HepG2 (cell line): ENCODE data around the gene LDLR. TPM values are rescaled to one million over a fixed set of nuclear protein-coding genes. Genes with fewer than 3 reads are reported as not detected.

Experiments
- EEA1 ChIP-seq: sonication (generic); formaldehyde crosslinking; IDR thresholded peaks from 2 replicates; pipeline ENCODE4 v1.5.1; 2020; ENCODE audit warnings: mild to moderate bottlenecking, missing genetic modification reagents, borderline replicate concordance
- ELK4 ChIP-seq: sonication (generic); formaldehyde crosslinking; IDR thresholded peaks from 2 replicates; pipeline ENCODE4 v1.9.0; 2021; ENCODE audit warnings: missing genetic modification reagents, borderline replicate concordance
- HMGA1 ChIP-seq: sonication (generic); formaldehyde crosslinking; conservative IDR thresholded peaks from 2 replicates; pipeline ENCODE4 v1.4.0; 2020; ENCODE audit warnings: missing genetic modification reagents
- IKZF4 ChIP-seq: sonication (generic); formaldehyde crosslinking; IDR thresholded peaks from 2 replicates; pipeline ENCODE4 v1.5.1; 2020; ENCODE audit warnings: borderline replicate concordance, mild to moderate bottlenecking, low read depth, missing genetic modification reagents; ENCODE audit errors: not compliant biosample characterization
- NFE2L2 ChIP-seq: fragments of 150-350 bp; IDR thresholded peaks from 2 replicates; pipeline ENCODE4 v1.6.1; 2014; ENCODE audit warnings: low read length
- NR2F6 ChIP-seq, 2 experiments: IDR thresholded peaks; 2 replicates each; pipeline ENCODE4 v1.6.1; 2016; ENCODE audit warnings: antibody characterized with exemption in 1 of 2, mild to moderate bottlenecking in 1 of 2
- PRDM15 ChIP-seq: sonication (generic); formaldehyde crosslinking; IDR thresholded peaks from 2 replicates; pipeline ENCODE4 v1.4.0; 2020; ENCODE audit warnings: missing genetic modification reagents
- RFX1 ChIP-seq: fragments of 450-650 bp; IDR thresholded peaks from 2 replicates; pipeline ENCODE4 v1.6.1; 2017
- RFXANK ChIP-seq: IDR thresholded peaks from 2 replicates; pipeline ENCODE4 v1.6.1; 2016
- TBL1XR1 ChIP-seq: fragments of 150-350 bp; IDR thresholded peaks from 2 replicates; pipeline ENCODE4 v1.6.1; 2014; ENCODE audit warnings: borderline replicate concordance, low read length; ENCODE audit not compliant: partially characterized antibody
- THRA ChIP-seq: sonication (generic); formaldehyde crosslinking; IDR thresholded peaks from 2 replicates; pipeline ENCODE4 v1.4.0; 2020; ENCODE audit warnings: missing genetic modification reagents, borderline replicate concordance
- ZNF446 ChIP-seq: sonication (generic); formaldehyde crosslinking; IDR thresholded peaks from 2 replicates; pipeline ENCODE4 v1.5.0; 2020; ENCODE audit warnings: mild to moderate bottlenecking, missing genetic modification reagents
- ZNF484 ChIP-seq: sonication (generic); formaldehyde crosslinking; IDR thresholded peaks from 2 replicates; pipeline ENCODE4 v1.5.1; 2020; ENCODE audit warnings: mild to moderate bottlenecking, low read depth, missing genetic modification reagents, borderline replicate concordance
- ZNF766 ChIP-seq: sonication (generic); formaldehyde crosslinking; IDR thresholded peaks from 2 replicates; pipeline ENCODE4 v1.5.0; 2020; ENCODE audit warnings: missing genetic modification reagents, borderline replicate concordance
- ZNF850 ChIP-seq: sonication (generic); formaldehyde crosslinking; conservative IDR thresholded peaks from 2 replicates; pipeline ENCODE4 v1.9.0; 2021; ENCODE audit warnings: mild to moderate bottlenecking, missing genetic modification reagents
- polyA plus RNA-seq, 8 experiments: library from polyadenylated mRNA; depleted of rRNA in 3 of 8; stranded (reverse) in 7 of 8; unstranded in 1 of 8; fragments of >200 nt; fragmentation: Illumina TruSeq in 4 of 8; extraction: Trizol in 4 of 8; gene quantifications; 2 replicates each; pipeline versions ENCODE4 v1.2.1 to v1.2.3, GENCODE V29; 2011 to 2016; ENCODE audit warnings: low read depth in 4 of 8, missing spikeins in 1 of 8, mixed read lengths in 1 of 8; ENCODE audit not compliant: insufficient read depth in 1 of 8
- total RNA-seq, 5 experiments: library from RNA; depleted of rRNA; stranded (reverse); fragments of >200 nt; fragmentation: Illumina TruSeq; extraction: Trizol; gene quantifications; 2 replicates each; pipeline ENCODE4 v1.2.3, GENCODE V29; 2016; ENCODE audit warnings: low read depth in 1 of 5
- TF ChIP-seq, protein P1 (sequence below): sonication (generic); formaldehyde crosslinking; conservative IDR thresholded peaks from 2 replicates; pipeline ENCODE4 v1.8.0; 2022; ENCODE audit warnings: low read depth, missing genetic modification reagents
- TF ChIP-seq, protein P2 (sequence below): sonication (generic); formaldehyde crosslinking; IDR thresholded peaks from 2 replicates; pipeline ENCODE4 v1.4.0; 2020; ENCODE audit warnings: missing genetic modification reagents, mild to moderate bottlenecking, borderline replicate concordance

The LDLR gene
- total and polyA plus RNA-seq, 2 of the 13 experiments (the other 11 are each of a cell fraction or from before 2014, with no cell fraction given) = 51.6 to 92.5 TPM

GRCh38 chr19:11088506-11089253 lies 583 bp upstream of the LDLR start (continued):
- TF ChIP-seq PRDM15 (0 out of 2 replicates have a peak, but pooled peaks have one; percentile 16), ZNF850 (CRISPR knock-in tag) (no peak), RFX1 (no peak), HMGA1 (CRISPR knock-in tag) (no peak), EEA1 (no peak), NR2F6 (IDR thresholded peaks at IDR 0.05) (peak; percentile 72), NR2F6 (CRISPR knock-in tag; IDR thresholded peaks at IDR 0.05) (peak; percentile 54; the same call in 1 of the 2 replicates), ZNF446 (CRISPR knock-in tag) (no peak), ZNF484 (CRISPR knock-in tag) (no peak), ZNF766 (no peak), RFXANK (CRISPR knock-in tag) (no peak), NFE2L2 (no peak), IKZF4 (CRISPR knock-in tag) (no peak), TBL1XR1 (peak; percentile 100), THRA (CRISPR knock-in tag) (peak; percentile 81; the same call in 1 of the 2 replicates), ELK4 (CRISPR knock-in tag) (no peak)
- TF ChIP-seq, protein P1, sequence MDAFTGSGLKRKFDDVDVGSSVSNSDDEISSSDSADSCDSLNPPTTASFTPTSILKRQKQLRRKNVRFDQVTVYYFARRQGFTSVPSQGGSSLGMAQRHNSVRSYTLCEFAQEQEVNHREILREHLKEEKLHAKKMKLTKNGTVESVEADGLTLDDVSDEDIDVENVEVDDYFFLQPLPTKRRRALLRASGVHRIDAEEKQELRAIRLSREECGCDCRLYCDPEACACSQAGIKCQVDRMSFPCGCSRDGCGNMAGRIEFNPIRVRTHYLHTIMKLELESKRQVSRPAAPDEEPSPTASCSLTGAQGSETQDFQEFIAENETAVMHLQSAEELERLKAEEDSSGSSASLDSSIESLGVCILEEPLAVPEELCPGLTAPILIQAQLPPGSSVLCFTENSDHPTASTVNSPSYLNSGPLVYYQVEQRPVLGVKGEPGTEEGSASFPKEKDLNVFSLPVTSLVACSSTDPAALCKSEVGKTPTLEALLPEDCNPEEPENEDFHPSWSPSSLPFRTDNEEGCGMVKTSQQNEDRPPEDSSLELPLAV (CRISPR knock-in tag) = no peak
- TF ChIP-seq, protein P2, sequence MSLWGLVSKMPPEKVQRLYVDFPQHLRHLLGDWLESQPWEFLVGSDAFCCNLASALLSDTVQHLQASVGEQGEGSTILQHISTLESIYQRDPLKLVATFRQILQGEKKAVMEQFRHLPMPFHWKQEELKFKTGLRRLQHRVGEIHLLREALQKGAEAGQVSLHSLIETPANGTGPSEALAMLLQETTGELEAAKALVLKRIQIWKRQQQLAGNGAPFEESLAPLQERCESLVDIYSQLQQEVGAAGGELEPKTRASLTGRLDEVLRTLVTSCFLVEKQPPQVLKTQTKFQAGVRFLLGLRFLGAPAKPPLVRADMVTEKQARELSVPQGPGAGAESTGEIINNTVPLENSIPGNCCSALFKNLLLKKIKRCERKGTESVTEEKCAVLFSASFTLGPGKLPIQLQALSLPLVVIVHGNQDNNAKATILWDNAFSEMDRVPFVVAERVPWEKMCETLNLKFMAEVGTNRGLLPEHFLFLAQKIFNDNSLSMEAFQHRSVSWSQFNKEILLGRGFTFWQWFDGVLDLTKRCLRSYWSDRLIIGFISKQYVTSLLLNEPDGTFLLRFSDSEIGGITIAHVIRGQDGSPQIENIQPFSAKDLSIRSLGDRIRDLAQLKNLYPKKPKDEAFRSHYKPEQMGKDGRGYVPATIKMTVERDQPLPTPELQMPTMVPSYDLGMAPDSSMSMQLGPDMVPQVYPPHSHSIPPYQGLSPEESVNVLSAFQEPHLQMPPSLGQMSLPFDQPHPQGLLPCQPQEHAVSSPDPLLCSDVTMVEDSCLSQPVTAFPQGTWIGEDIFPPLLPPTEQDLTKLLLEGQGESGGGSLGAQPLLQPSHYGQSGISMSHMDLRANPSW (CRISPR knock-in tag) = 0 out of 2 replicates have a peak, but pooled peaks have one; percentile 69
